ENCODE results near the gene PPIF. TPM values are rescaled to one million over a fixed set of nuclear protein-coding genes. Genes with fewer than 3 reads are reported as not detected.

PPIF gene
- total RNA-seq, 1 donor from 2014 or later: 35.9 TPM

GRCh38 chr10:79392506-79393176 lies 45.4 kb downstream of the PPIF start:
- H3K27me3 Mint-ChIP-seq: peaks cover 23% of the 10 kb centered on the region
- no peaks in the 10 kb centered on the region for H3K36me3 Mint-ChIP-seq (ENCODE audit: insufficient read depth)
- no peaks in the 10 kb centered on the region for H3K9me3 Mint-ChIP-seq (ENCODE audit: low read depth)
- no peaks in the 10 kb centered on the region for H3K4me1 Mint-ChIP-seq (ENCODE audit: low read depth)
- no peak overlapping the region for H3K4me3 Mint-ChIP-seq (ENCODE audit: low read depth)
- DNase-seq (ENCODE audit: low spot score, unreplicated experiment): no peak
- no peak overlapping the region for H3K27ac Mint-ChIP-seq
- TF ChIP-seq, protein P1, sequence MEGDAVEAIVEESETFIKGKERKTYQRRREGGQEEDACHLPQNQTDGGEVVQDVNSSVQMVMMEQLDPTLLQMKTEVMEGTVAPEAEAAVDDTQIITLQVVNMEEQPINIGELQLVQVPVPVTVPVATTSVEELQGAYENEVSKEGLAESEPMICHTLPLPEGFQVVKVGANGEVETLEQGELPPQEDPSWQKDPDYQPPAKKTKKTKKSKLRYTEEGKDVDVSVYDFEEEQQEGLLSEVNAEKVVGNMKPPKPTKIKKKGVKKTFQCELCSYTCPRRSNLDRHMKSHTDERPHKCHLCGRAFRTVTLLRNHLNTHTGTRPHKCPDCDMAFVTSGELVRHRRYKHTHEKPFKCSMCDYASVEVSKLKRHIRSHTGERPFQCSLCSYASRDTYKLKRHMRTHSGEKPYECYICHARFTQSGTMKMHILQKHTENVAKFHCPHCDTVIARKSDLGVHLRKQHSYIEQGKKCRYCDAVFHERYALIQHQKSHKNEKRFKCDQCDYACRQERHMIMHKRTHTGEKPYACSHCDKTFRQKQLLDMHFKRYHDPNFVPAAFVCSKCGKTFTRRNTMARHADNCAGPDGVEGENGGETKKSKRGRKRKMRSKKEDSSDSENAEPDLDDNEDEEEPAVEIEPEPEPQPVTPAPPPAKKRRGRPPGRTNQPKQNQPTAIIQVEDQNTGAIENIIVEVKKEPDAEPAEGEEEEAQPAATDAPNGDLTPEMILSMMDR (IDR thresholded peaks at IDR 0.05; ENCODE audit: unreplicated experiment): no peak

- DNase-seq (ENCODE audit: low spot score, unreplicated experiment): no peak
- no peak overlapping the region for H3K4me3 Mint-ChIP-seq (ENCODE audit: low read depth)
Measured at GRCh38 chr10:79393221-79393923, 46.1 kb downstream of the PPIF start.

DNA sequence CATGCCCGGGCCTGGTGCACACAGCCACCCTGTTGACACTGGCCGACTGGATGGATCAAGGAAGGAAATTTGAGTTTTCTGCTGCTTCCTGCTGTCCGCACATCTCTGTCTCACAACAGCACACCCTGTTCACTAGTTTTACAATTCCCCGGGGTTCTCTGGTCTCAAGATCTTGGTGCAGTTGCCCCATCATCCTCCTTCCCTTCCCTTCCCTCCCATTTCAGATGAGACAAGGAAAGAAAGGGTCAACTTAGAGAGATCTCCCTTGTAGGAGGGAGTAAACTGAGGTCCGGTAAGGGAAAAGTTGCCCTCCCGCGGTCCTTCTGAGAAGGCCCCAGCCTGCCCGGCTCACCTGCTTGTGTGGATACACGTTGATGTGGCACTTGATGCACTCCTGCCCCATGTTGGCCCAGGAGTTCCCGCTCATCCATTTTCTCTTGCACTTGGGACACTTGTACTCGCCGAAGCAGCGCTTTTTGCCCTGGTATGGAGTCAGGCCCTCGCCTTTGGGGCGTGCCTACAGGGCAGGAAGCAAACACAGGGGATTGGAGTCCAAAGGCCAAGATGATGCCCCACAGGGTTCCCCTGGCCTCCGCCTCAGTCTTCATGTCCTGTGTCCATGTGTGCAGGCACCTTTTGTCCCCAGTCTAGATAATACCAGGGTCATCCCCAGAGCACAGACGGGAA lies 46.8 kb downstream of the PPIF start:
- Mint-ChIP-seq H3K27ac (no peak overlapping the region), H3K4me3 (ENCODE audit: low read depth) (no peak overlapping the region), H3K4me1 (ENCODE audit: low read depth) (no peaks in the 10 kb centered on the region), H3K36me3 (ENCODE audit: insufficient read depth) (no peaks in the 10 kb centered on the region), H3K27me3 (peaks cover 24% of the 10 kb centered on the region), H3K9me3 (ENCODE audit: low read depth) (no peaks in the 10 kb centered on the region)
- DNase-seq (ENCODE audit: low spot score, unreplicated experiment): no peak
- TF ChIP-seq, protein P1 (IDR thresholded peaks at IDR 0.05; ENCODE audit: unreplicated experiment): no peak

More at GRCh38 chr10:79393221-79393923, 46.1 kb downstream of the PPIF start:
- TF ChIP-seq, protein P1 (IDR thresholded peaks at IDR 0.05; ENCODE audit: unreplicated experiment): no peak
- Mint-ChIP-seq H3K27ac (no peak overlapping the region), H3K27me3 (peaks cover 24% of the 10 kb centered on the region), H3K4me1 (ENCODE audit: low read depth) (no peaks in the 10 kb centered on the region), H3K9me3 (ENCODE audit: low read depth) (no peaks in the 10 kb centered on the region), H3K36me3 (ENCODE audit: insufficient read depth) (no peaks in the 10 kb centered on the region)

GRCh38 chr10:79394664-79395063 lies 47.4 kb downstream of the PPIF start:
- no peak overlapping the region for H3K27ac Mint-ChIP-seq
- TF ChIP-seq, protein P1 (IDR thresholded peaks at IDR 0.05; ENCODE audit: unreplicated experiment): no peak
- peaks cover 1% of the 10 kb centered on the region for H3K4me1 Mint-ChIP-seq (ENCODE audit: low read depth)
- no peak for DNase-seq (ENCODE audit: low spot score, unreplicated experiment)
- peaks cover 27% of the 10 kb centered on the region for H3K27me3 Mint-ChIP-seq
- H3K9me3 Mint-ChIP-seq (ENCODE audit: low read depth): no peaks in the 10 kb centered on the region
- H3K4me3 Mint-ChIP-seq (ENCODE audit: low read depth): no peak overlapping the region
- H3K36me3 Mint-ChIP-seq (ENCODE audit: insufficient read depth): no peaks in the 10 kb centered on the region

- H3K27ac Mint-ChIP-seq: no peak overlapping the region
- H3K27me3 Mint-ChIP-seq: peaks cover 27% of the 10 kb centered on the region
- no peak overlapping the region for H3K4me3 Mint-ChIP-seq (ENCODE audit: low read depth)
- no peaks in the 10 kb centered on the region for H3K9me3 Mint-ChIP-seq (ENCODE audit: low read depth)
- DNase-seq (ENCODE audit: low spot score, unreplicated experiment): no peak
- peaks cover 1% of the 10 kb centered on the region for H3K4me1 Mint-ChIP-seq (ENCODE audit: low read depth)
- TF ChIP-seq, protein P1 (IDR thresholded peaks at IDR 0.05; ENCODE audit: unreplicated experiment): no peak
- H3K36me3 Mint-ChIP-seq (ENCODE audit: insufficient read depth): no peaks in the 10 kb centered on the region
Measured at GRCh38 chr10:79396520-79396919, 49.3 kb downstream of the PPIF start.
